ENCODE data around the gene CTSS.
A peak's percentile ranks its signal among the peaks of the same experiment; 100 is the strongest.
"Not testable (repeated sequence)": the region's sequence is repeated elsewhere in the genome, so short reads cannot be mapped to it uniquely, and the experiment has no call there.

CTSS gene

GRCh38 chr1:150772326-150772725, 6.7 kb upstream of the CTSS start:
- DNase-seq, result no peak

GRCh38 chr1:150767704-150768103, 2.1 kb upstream of the CTSS start:
- not testable (repeated sequence) for DNase-seq

GRCh38 chr1:150765977-150766301, 361 bp upstream of the CTSS start:
- peak; percentile 26 for DNase-seq

GRCh38 chr1:150764617-150765101, 919 bp downstream of the CTSS start:
- DNase-seq, result no peak

GRCh38 chr1:150763018-150763417, 2.6 kb downstream of the CTSS start:
- no peak for DNase-seq

- no peak for DNase-seq
Measured at GRCh38 chr1:150762552-150762951, 3.0 kb downstream of the CTSS start.

GRCh38 chr1:150761801-150762200, 3.8 kb downstream of the CTSS start:
- no peak for DNase-seq

- no peak for DNase-seq
Measured at GRCh38 chr1:150760013-150760412, 5.6 kb downstream of the CTSS start.

- DNase-seq, result no peak
Measured at GRCh38 chr1:150753416-150753815, 12.2 kb downstream of the CTSS start.

- DNase-seq, result no peak
Measured at GRCh38 chr1:150751443-150751842, 14.1 kb downstream of the CTSS start.

- no peak for DNase-seq
Measured at GRCh38 chr1:150749720-150750311, 15.8 kb downstream of the CTSS start.

- DNase-seq, result no peak
Measured at GRCh38 chr1:150748878-150749719, 16.5 kb downstream of the CTSS start.

- DNase-seq, result no peak
Measured at GRCh38 chr1:150730130-150730721, 35.4 kb downstream of the CTSS start.

GRCh38 chr1:150724336-150724735, 41.2 kb downstream of the CTSS start:
- no peak for DNase-seq

- DNase-seq, result no peak
Measured at GRCh38 chr1:150720703-150721102, 44.9 kb downstream of the CTSS start, which contains the start of gene HORMAD1. TSS of gene HORMAD1 (minus strand) at chr1:150720895. CDS start at chr1:150719505, 1,390 bp downstream.

GRCh38 chr1:150720098-150720497, 45.5 kb downstream of the CTSS start:
- no peak for DNase-seq

GRCh38 chr1:150718225-150718891, 47.2 kb downstream of the CTSS start:
- DNase-seq, result no peak

GRCh38 chr1:150709031-150709430, 56.5 kb downstream of the CTSS start:
- DNase-seq, result not testable (repeated sequence)

- DNase-seq, result no peak
Measured at GRCh38 chr1:150708595-150708994, 57.0 kb downstream of the CTSS start.

- DNase-seq, result no peak
Measured at GRCh38 chr1:150706091-150706490, 59.5 kb downstream of the CTSS start.

- DNase-seq, result no peak
Measured at GRCh38 chr1:150703427-150703826, 62.2 kb downstream of the CTSS start.

- DNase-seq, result peak; percentile 88
Measured at GRCh38 chr1:150696995-150697927, 68.3 kb downstream of the CTSS start, which contains the start of gene GOLPH3L. TSS of gene GOLPH3L (minus strand) at chr1:150697154. CDS start at chr1:150694838, 2,316 bp downstream.
